ENCODE results near the gene ABLIM1. TPM values are rescaled to one million over a fixed set of nuclear protein-coding genes. Genes with fewer than 3 reads are reported as not detected.

ABLIM1 gene
- total RNA-seq, 1 experiment from 2014 or later, result 79.3 TPM

GRCh38 chr10:114649217-114649903, 8.7 kb downstream of the ABLIM1 start:
- Histone ChIP-seq H3K4me3 (ENCODE audit: low read depth, low read length) (no peak overlapping the region), H3K36me3 (ENCODE audit: control insufficient read depth, insufficient read depth, low read length) (no peaks in the 10 kb centered on the region), H3K4me1 (peaks cover 73% of the 10 kb centered on the region), H3K27me3 (replicated peaks; ENCODE audit: control insufficient read depth, insufficient read depth, low read length) (no peaks in the 10 kb centered on the region), H3K9me3 (no peaks in the 10 kb centered on the region)
- Mint-ChIP-seq H3K27ac (ENCODE audit: unreplicated experiment) (no peak overlapping the region), H3K36me3 (ENCODE audit: insufficient read depth, unreplicated experiment) (peaks cover 6% of the 10 kb centered on the region), H3K4me1 (ENCODE audit: low read depth, unreplicated experiment) (peaks cover 46% of the 10 kb centered on the region), H3K4me3 (ENCODE audit: unreplicated experiment) (no peak overlapping the region), H3K9me3 (ENCODE audit: unreplicated experiment) (no peaks in the 10 kb centered on the region), H3K27me3 (ENCODE audit: insufficient read depth, unreplicated experiment) (no peaks in the 10 kb centered on the region)
- ChIA-PET POLR2A (interaction anchor here (0.6 kb wide), 1 partner anchor 123 kb away, joined by 3 read pairs; no protein-coding TSS in a partner anchor), CTCF (no interaction called here)
- no TSS peak for BruUV-seq (replicated peaks)
- DNase-seq, result no peak
- no peak for TF ChIP-seq CTCF (IDR thresholded peaks at IDR 0.05; ENCODE audit: insufficient read depth in 1 of 2, low read depth in 1 of 2, low read length in 1 of 2, severe bottlenecking in 1 of 2, unreplicated experiment in 1 of 2)
- intact Hi-C loops (cut with micrococcal nuclease; ENCODE audit: unreplicated experiment), result no loop called here

GRCh38 chr10:114648368-114648767, 9.7 kb downstream of the ABLIM1 start:
- CTCF ChIA-PET, result no interaction called here
- H3K4me1 ChIP-seq, result peaks cover 66% of the 10 kb centered on the region
- Mint-ChIP-seq H3K4me1 (ENCODE audit: low read depth, unreplicated experiment) (peaks cover 46% of the 10 kb centered on the region), H3K36me3 (ENCODE audit: insufficient read depth, unreplicated experiment) (peaks cover 6% of the 10 kb centered on the region), H3K9me3 (ENCODE audit: unreplicated experiment) (no peaks in the 10 kb centered on the region), H3K27ac (ENCODE audit: unreplicated experiment) (no peak overlapping the region), H3K27me3 (ENCODE audit: insufficient read depth, unreplicated experiment) (no peaks in the 10 kb centered on the region), H3K4me3 (ENCODE audit: unreplicated experiment) (no peak overlapping the region)
- DNase-seq, result peak in 1 of 2 experiments; percentile 29
- H3K36me3 ChIP-seq (ENCODE audit: control insufficient read depth, insufficient read depth, low read length), result no peaks in the 10 kb centered on the region
- TF ChIP-seq CTCF (IDR thresholded peaks at IDR 0.05; ENCODE audit: insufficient read depth in 1 of 2, low read depth in 1 of 2, low read length in 1 of 2, severe bottlenecking in 1 of 2, unreplicated experiment in 1 of 2), result no peak
- H3K27me3 ChIP-seq (replicated peaks; ENCODE audit: control insufficient read depth, insufficient read depth, low read length), result no peaks in the 10 kb centered on the region
- no peaks in the 10 kb centered on the region for H3K9me3 ChIP-seq
- intact Hi-C loops (cut with micrococcal nuclease; ENCODE audit: unreplicated experiment), result no loop called here
- POLR2A ChIA-PET, result no interaction called here
- BruUV-seq (replicated peaks), result no TSS peak
- no peak overlapping the region for H3K4me3 ChIP-seq (ENCODE audit: low read depth, low read length)

GRCh38 chr10:114647545-114648138, 10.4 kb downstream of the ABLIM1 start:
- Mint-ChIP-seq H3K4me1 (ENCODE audit: low read depth, unreplicated experiment) (peaks cover 54% of the 10 kb centered on the region), H3K27me3 (ENCODE audit: insufficient read depth, unreplicated experiment) (no peaks in the 10 kb centered on the region)
- peaks cover 61% of the 10 kb centered on the region for H3K4me1 ChIP-seq

More at GRCh38 chr10:114647545-114648138, 10.4 kb downstream of the ABLIM1 start:
- ChIA-PET CTCF (no interaction called here), POLR2A (no interaction called here)
- no peak for DNase-seq
- no peak for TF ChIP-seq CTCF (IDR thresholded peaks at IDR 0.05; ENCODE audit: insufficient read depth in 1 of 2, low read depth in 1 of 2, low read length in 1 of 2, severe bottlenecking in 1 of 2, unreplicated experiment in 1 of 2)
- no peaks in the 10 kb centered on the region for H3K36me3 ChIP-seq (ENCODE audit: control insufficient read depth, insufficient read depth, low read length)
- intact Hi-C loops (cut with micrococcal nuclease; ENCODE audit: unreplicated experiment), result no loop called here
- no peak overlapping the region for H3K4me3 ChIP-seq (ENCODE audit: low read depth, low read length)
- H3K9me3 Mint-ChIP-seq (ENCODE audit: unreplicated experiment), result no peaks in the 10 kb centered on the region
- no peak overlapping the region for H3K27ac Mint-ChIP-seq (ENCODE audit: unreplicated experiment)
- no peaks in the 10 kb centered on the region for H3K9me3 ChIP-seq
- H3K4me3 Mint-ChIP-seq (ENCODE audit: unreplicated experiment), result no peak overlapping the region
- H3K27me3 ChIP-seq (replicated peaks; ENCODE audit: control insufficient read depth, insufficient read depth, low read length), result no peaks in the 10 kb centered on the region
- BruUV-seq (replicated peaks), result no TSS peak
- H3K36me3 Mint-ChIP-seq (ENCODE audit: insufficient read depth, unreplicated experiment), result peaks cover 6% of the 10 kb centered on the region
